RWPE1 (cell line): Measurements from ENCODE around the gene EGFL6.

Experiments
- CTCF ChIA-PET: fragments of 350-600 bp; sonication (Branson Sonifier 250); formaldehyde crosslinking; extraction: SDS; loops from one replicate; lab custom pipeline; 2021; lab: Yijun Ruan, JAX
- POLR2A ChIA-PET: fragments of 400-600 bp; formaldehyde crosslinking; extraction: SDS; loops from one replicate; lab custom pipeline; 2020; ENCODE audit warnings: antibody characterized with exemption; ENCODE audit not compliant: low non-redundant PET; lab: Yijun Ruan, JAX
- DNase-seq: peaks from one replicate; pipeline ENCODE4 v3.0.0; 2012; ENCODE audit warnings: low spot score
- H3K27ac ChIP-seq: fragments of 450-650 bp; 2 replicates; pipeline ENCODE4 v1.5.1; 2017
- CTCF ChIP-seq: fragments of 450-650 bp; conservative IDR thresholded peaks from 2 replicates; pipeline ENCODE4 v1.5.1; 2017; ENCODE audit warnings: low read depth, mild to moderate bottlenecking

Gene EGFL6

GRCh38 chrX:13535376-13536165, 33.8 kb upstream of the EGFL6 start:
- no peak for TF ChIP-seq CTCF
- no peak overlapping the region for H3K27ac ChIP-seq
- no peak for DNase-seq
- CTCF ChIA-PET, result no interaction called here
- POLR2A ChIA-PET, result no interaction called here

- no peak for DNase-seq
- CTCF ChIA-PET, result interaction anchor here (0.7 kb wide), 1 partner anchor 9 kb away, joined by 3 read pairs; no protein-coding TSS in a partner anchor
- H3K27ac ChIP-seq, result no peak overlapping the region
- POLR2A ChIA-PET, result no interaction called here
- no peak for TF ChIP-seq CTCF
These were observed 32.9 kb upstream of the EGFL6 start for GRCh38 chrX:13536551-13536950.

GRCh38 chrX:13538414-13538813, 31.0 kb upstream of the EGFL6 start:
- H3K27ac ChIP-seq, result no peak overlapping the region
- no peak for DNase-seq
- ChIA-PET CTCF (interaction anchor here (1.3 kb wide), 1 partner anchor 13 kb away, joined by 5 read pairs; no protein-coding TSS in a partner anchor), POLR2A (no interaction called here)
- no peak for TF ChIP-seq CTCF

- ChIA-PET CTCF (no interaction called here), POLR2A (no interaction called here)
- H3K27ac ChIP-seq, result no peak overlapping the region
- DNase-seq, result no peak
- no peak for TF ChIP-seq CTCF
These were observed 28.8 kb upstream of the EGFL6 start for GRCh38 chrX:13540602-13541001.

- no peak overlapping the region for H3K27ac ChIP-seq
- ChIA-PET CTCF (interaction anchor here (0.5 kb wide), 1 partner anchor 9 kb away, joined by 3 read pairs; no protein-coding TSS in a partner anchor), POLR2A (no interaction called here)
- DNase-seq, result no peak
- TF ChIP-seq CTCF, result no peak
These were observed 23.7 kb upstream of the EGFL6 start for GRCh38 chrX:13545726-13546125.

- ChIA-PET POLR2A (no interaction called here), CTCF (no interaction called here)
- H3K27ac ChIP-seq, result no peak overlapping the region
- DNase-seq, result no peak
- no peak for TF ChIP-seq CTCF
These were observed 21.7 kb upstream of the EGFL6 start for GRCh38 chrX:13547671-13548070.
